ENCODE results near the gene CCDC28A. TPM values are rescaled to one million over a fixed set of nuclear protein-coding genes. Genes with fewer than 3 reads are reported as not detected.
A peak's percentile ranks its signal among the peaks of the same experiment; 100 is the strongest.

The CCDC28A gene
- 43.1 TPM for total RNA-seq (2013)
- 10 to 100 TPM; 16.6 to 53.3 (median 42.6) TPM for polyA plus RNA-seq
- 8.0 and 12.9 TPM in 2 replicates for polyA minus RNA-seq
- 3.9 to 21.5 (median 16.1) reads per million in 11 experiments for total RNA-seq

GRCh38 chr6:138773177-138774091, at the start of gene CCDC28A:
Gene CCDC28A (plus strand): TSS chr6:138773769. CDS start chr6:138776121, 2,352 bp downstream.
- Mint-ChIP-seq H3K4me1 (peaks cover 19% of the 10 kb centered on the region), H3K9me3 (no peaks in the 10 kb centered on the region), H3K4me3 (peak within 1 kb of the TSS; percentile 98 to 100), H3K36me3 (peaks cover 21 to 22% of the 10 kb centered on the region in 2 donors), H3K27ac (peak within 1 kb of the TSS; percentile 99 to 100 (median 100)), H3K27me3 (ENCODE audit: low read depth in 3 of 3) (peaks cover 0 to 2% (median 0%) of the 10 kb centered on the region in 3 donors)
- H3K4me3 ChIP-seq (replicated peaks in 1 of 3; ENCODE audit: low read depth in 2 of 3, low read length in 3 of 3): peak within 1 kb of the TSS; percentile 74 to 95 (median 75)
- H3K27ac ChIP-seq (ENCODE audit: low read depth in 1 of 2, low read length in 2 of 2): peak within 1 kb of the TSS; percentile 93 to 99
- TF ChIP-seq CTCF (IDR thresholded peaks at IDR 0.05): no peak
- no peaks in the 10 kb centered on the region for H3K9me3 ChIP-seq (replicated peaks in 1 of 2; ENCODE audit: control insufficient read depth in 1 of 2, insufficient read depth in 1 of 2, low read length in 2 of 2)
- peak; percentile 93 to 94 (median 94) for DNase-seq
- H3K9ac ChIP-seq (ENCODE audit: insufficient read depth, low read length, poor library complexity, severe bottlenecking): peak within 1 kb of the TSS; percentile 85
- peak within 1 kb of the TSS; percentile 85 for H3K4me2 ChIP-seq (replicated peaks; ENCODE audit: extremely low read depth, low read length, poor library complexity, severe bottlenecking)
- under 1% methylated on average over 23 of the region's 47 CpGs for WGBS (ENCODE audit: insufficient coverage)
- no peaks in the 10 kb centered on the region for H4K20me1 ChIP-seq (ENCODE audit: insufficient read depth, low read length)
- H3K4me1 ChIP-seq (ENCODE audit: control insufficient read depth in 1 of 2, insufficient read depth in 2 of 2, low read length in 2 of 2): peaks cover 20 to 24% of the 10 kb centered on the region in 2 donors
- H3K79me2 ChIP-seq (ENCODE audit: insufficient read depth, low read length): peaks cover 10% of the 10 kb centered on the region
- H2AFZ ChIP-seq (ENCODE audit: insufficient read depth, low read depth, low read length, poor library complexity, severe bottlenecking): peak within 1 kb of the TSS; percentile 79
- intact Hi-C loops (cut with micrococcal nuclease): loop anchor here (5.0 to 10.0 kb wide), 4 partner anchors 81 to 659 kb away; partner anchors contain the start of genes HEBP2 (in 1 of the 2) and HECA (in 1 of the 2)
- no peaks in the 10 kb centered on the region for H3K27me3 ChIP-seq (ENCODE audit: control insufficient read depth in 2 of 2, insufficient read depth in 2 of 2, low read length in 2 of 2)
- H3K36me3 ChIP-seq (replicated peaks in 1 of 2; ENCODE audit: control insufficient read depth in 1 of 2, insufficient read depth in 2 of 2, low read length in 2 of 2): peaks cover 17 to 24% of the 10 kb centered on the region in 2 donors

DNA sequence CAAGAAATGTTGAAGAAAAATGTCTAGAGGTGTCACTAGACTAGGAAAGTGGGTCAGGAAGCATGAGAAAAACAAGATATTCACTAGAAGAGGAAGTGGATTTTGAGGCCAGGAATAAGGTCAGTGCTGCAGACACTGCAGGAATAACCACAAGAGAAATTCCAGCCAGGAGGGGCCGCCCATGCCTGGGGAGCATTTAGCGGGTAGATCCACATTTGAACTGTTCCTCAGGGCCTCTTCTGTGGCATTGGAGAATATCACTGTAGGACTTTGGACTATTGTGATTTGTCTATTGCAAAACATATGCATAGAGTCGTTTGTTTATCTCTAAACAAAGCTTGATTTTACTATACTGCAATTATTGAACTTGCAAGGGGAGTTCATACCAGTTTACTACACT, 49.6 kb upstream of the CCDC28A start:
- Mint-ChIP-seq H3K4me3 (no peak overlapping the region), H3K36me3 (no peaks in the 10 kb centered on the region), H3K4me1 (peaks cover 42% of the 10 kb centered on the region), H3K9me3 (peaks cover 0 to 3% (median 0%) of the 10 kb centered on the region in 7 donors), H3K27ac (no peak overlapping the region), H3K27me3 (ENCODE audit: low read depth in 3 of 3) (peaks cover 0 to 2% (median 0%) of the 10 kb centered on the region in 3 donors)
- TF ChIP-seq CTCF (IDR thresholded peaks at IDR 0.05): no peak
- Histone ChIP-seq H3K4me3 (replicated peaks in 1 of 3; ENCODE audit: low read depth in 2 of 3, low read length in 3 of 3) (no peak overlapping the region), H3K27me3 (ENCODE audit: control insufficient read depth in 2 of 2, insufficient read depth in 2 of 2, low read length in 2 of 2) (no peaks in the 10 kb centered on the region), H3K9me3 (replicated peaks in 1 of 2; ENCODE audit: control insufficient read depth in 1 of 2, insufficient read depth in 1 of 2, low read length in 2 of 2) (no peaks in the 10 kb centered on the region), H2AFZ (ENCODE audit: insufficient read depth, low read depth, low read length, poor library complexity, severe bottlenecking) (no peak overlapping the region), H3K36me3 (replicated peaks in 1 of 2; ENCODE audit: control insufficient read depth in 1 of 2, insufficient read depth in 2 of 2, low read length in 2 of 2) (no peaks in the 10 kb centered on the region), H3K79me2 (ENCODE audit: insufficient read depth, low read length) (no peaks in the 10 kb centered on the region), H3K4me1 (ENCODE audit: control insufficient read depth in 1 of 2, insufficient read depth in 2 of 2, low read length in 2 of 2) (peaks cover 32 to 33% of the 10 kb centered on the region in 2 donors), H3K9ac (ENCODE audit: insufficient read depth, low read length, poor library complexity, severe bottlenecking) (no peak overlapping the region), H4K20me1 (ENCODE audit: insufficient read depth, low read length) (no peaks in the 10 kb centered on the region), H3K4me2 (replicated peaks; ENCODE audit: extremely low read depth, low read length, poor library complexity, severe bottlenecking) (no peak overlapping the region), H3K27ac (ENCODE audit: low read depth in 1 of 2, low read length in 2 of 2) (no peak overlapping the region)
- WGBS (ENCODE audit: insufficient coverage): 0% methylated on average over 2 of the region's 3 CpGs
- intact Hi-C loops (cut with micrococcal nuclease): no loop called here
- DNase-seq: peak in 1 of 3 donors; percentile 15
